Mucosa of stomach (tissue), 1 donor: ENCODE measurements around the gene MAP2.

Experiments used
- H3K27me3 ChIP-seq: one replicate; pipeline ENCODE4 v1.7.0; 2013; ENCODE audit warnings: mild to moderate bottlenecking, low read length; ENCODE audit not compliant: control insufficient read depth, insufficient read depth
- H3K36me3 ChIP-seq: one replicate; pipeline ENCODE4 v1.7.0; 2013; ENCODE audit warnings: low read length; ENCODE audit not compliant: control insufficient read depth, insufficient read depth
- H3K4me1 ChIP-seq: one replicate; pipeline ENCODE4 v1.7.0; 2013; ENCODE audit warnings: mild to moderate bottlenecking, low read length; ENCODE audit not compliant: control insufficient read depth, insufficient read depth
- H3K4me3 ChIP-seq: one replicate; pipeline ENCODE4 v1.7.0; 2013; ENCODE audit warnings: low read length
- H3K9ac ChIP-seq: one replicate; pipeline ENCODE4 v1.7.0; 2013; ENCODE audit warnings: mild to moderate bottlenecking, low read length, moderate library complexity
- H3K9me3 ChIP-seq: one replicate; pipeline ENCODE4 v1.7.0; 2013; ENCODE audit warnings: mild to moderate bottlenecking, low read length, moderate library complexity; ENCODE audit not compliant: control insufficient read depth
- donor health status: Pancreatic carcinoma.

Gene MAP2

GRCh38 chr2:209613649-209614305 lies 189.9 kb downstream of the MAP2 start:
- no peaks in the 10 kb centered on the region for H3K36me3 ChIP-seq
- no peaks in the 10 kb centered on the region for H3K27me3 ChIP-seq
- H3K4me1 ChIP-seq: no peaks in the 10 kb centered on the region
- no peak overlapping the region for H3K9ac ChIP-seq
- H3K9me3 ChIP-seq: no peaks in the 10 kb centered on the region
- no peak overlapping the region for H3K4me3 ChIP-seq

- no peak overlapping the region for H3K4me3 ChIP-seq
- no peak overlapping the region for H3K9ac ChIP-seq
- H3K36me3 ChIP-seq: no peaks in the 10 kb centered on the region
- no peaks in the 10 kb centered on the region for H3K9me3 ChIP-seq
- no peaks in the 10 kb centered on the region for H3K4me1 ChIP-seq
- H3K27me3 ChIP-seq: no peaks in the 10 kb centered on the region
These were observed 191.0 kb downstream of the MAP2 start for GRCh38 chr2:209614690-209615369.

- Histone ChIP-seq H3K4me1 (no peaks in the 10 kb centered on the region), H3K4me3 (no peak overlapping the region), H3K9me3 (no peaks in the 10 kb centered on the region), H3K36me3 (no peaks in the 10 kb centered on the region), H3K27me3 (no peaks in the 10 kb centered on the region), H3K9ac (no peak overlapping the region)
These were observed 195.9 kb downstream of the MAP2 start for GRCh38 chr2:209619782-209620181.

GRCh38 chr2:209624192-209624938 lies 200.5 kb downstream of the MAP2 start:
- Histone ChIP-seq H3K27me3 (no peaks in the 10 kb centered on the region), H3K36me3 (no peaks in the 10 kb centered on the region), H3K9ac (no peak overlapping the region), H3K4me1 (no peaks in the 10 kb centered on the region), H3K9me3 (no peaks in the 10 kb centered on the region), H3K4me3 (no peak overlapping the region)

- Histone ChIP-seq H3K36me3 (no peaks in the 10 kb centered on the region), H3K9me3 (no peaks in the 10 kb centered on the region), H3K27me3 (no peaks in the 10 kb centered on the region), H3K4me1 (no peaks in the 10 kb centered on the region), H3K9ac (no peak overlapping the region), H3K4me3 (no peak overlapping the region)
These were observed 205.8 kb downstream of the MAP2 start for GRCh38 chr2:209629597-209629996.

GRCh38 chr2:209633911-209634310 lies 210.1 kb downstream of the MAP2 start:
- Histone ChIP-seq H3K36me3 (no peaks in the 10 kb centered on the region), H3K9me3 (no peaks in the 10 kb centered on the region), H3K27me3 (no peaks in the 10 kb centered on the region), H3K4me1 (no peaks in the 10 kb centered on the region), H3K9ac (no peak overlapping the region), H3K4me3 (no peak overlapping the region)

- no peaks in the 10 kb centered on the region for H3K9me3 ChIP-seq
- no peaks in the 10 kb centered on the region for H3K27me3 ChIP-seq
- no peaks in the 10 kb centered on the region for H3K4me1 ChIP-seq
- H3K36me3 ChIP-seq: no peaks in the 10 kb centered on the region
- no peak overlapping the region for H3K9ac ChIP-seq
- H3K4me3 ChIP-seq: no peak overlapping the region
These were observed 212.2 kb downstream of the MAP2 start for GRCh38 chr2:209636076-209636475.

GRCh38 chr2:209637293-209637692 lies 213.4 kb downstream of the MAP2 start:
- H3K9ac ChIP-seq: no peak overlapping the region
- no peaks in the 10 kb centered on the region for H3K36me3 ChIP-seq
- no peaks in the 10 kb centered on the region for H3K27me3 ChIP-seq
- no peaks in the 10 kb centered on the region for H3K4me1 ChIP-seq
- no peaks in the 10 kb centered on the region for H3K9me3 ChIP-seq
- H3K4me3 ChIP-seq: no peak overlapping the region

GRCh38 chr2:209638346-209638745 lies 214.5 kb downstream of the MAP2 start:
- H3K4me3 ChIP-seq: no peak overlapping the region
- no peaks in the 10 kb centered on the region for H3K36me3 ChIP-seq
- H3K9ac ChIP-seq: no peak overlapping the region
- no peaks in the 10 kb centered on the region for H3K4me1 ChIP-seq
- H3K27me3 ChIP-seq: no peaks in the 10 kb centered on the region
- no peaks in the 10 kb centered on the region for H3K9me3 ChIP-seq

- H3K36me3 ChIP-seq: no peaks in the 10 kb centered on the region
- no peaks in the 10 kb centered on the region for H3K27me3 ChIP-seq
- no peaks in the 10 kb centered on the region for H3K9me3 ChIP-seq
- no peaks in the 10 kb centered on the region for H3K4me1 ChIP-seq
- no peak overlapping the region for H3K4me3 ChIP-seq
- H3K9ac ChIP-seq: no peak overlapping the region
These were observed 216.5 kb downstream of the MAP2 start for GRCh38 chr2:209640358-209640757.

GRCh38 chr2:209642146-209642820 lies 218.4 kb downstream of the MAP2 start:
- H3K27me3 ChIP-seq: no peaks in the 10 kb centered on the region
- no peaks in the 10 kb centered on the region for H3K9me3 ChIP-seq

GRCh38 chr2:209644842-209645241 lies 221.0 kb downstream of the MAP2 start:
- no peak overlapping the region for H3K9ac ChIP-seq
- no peaks in the 10 kb centered on the region for H3K9me3 ChIP-seq
- H3K36me3 ChIP-seq: no peaks in the 10 kb centered on the region
- no peaks in the 10 kb centered on the region for H3K4me1 ChIP-seq
- H3K27me3 ChIP-seq: no peaks in the 10 kb centered on the region
- no peak overlapping the region for H3K4me3 ChIP-seq

More at GRCh38 chr2:209642146-209642820, 218.4 kb downstream of the MAP2 start:
- no peaks in the 10 kb centered on the region for H3K4me1 ChIP-seq
- no peak overlapping the region for H3K9ac ChIP-seq
- no peak overlapping the region for H3K4me3 ChIP-seq
- H3K36me3 ChIP-seq: no peaks in the 10 kb centered on the region
